ENCODE data around the gene IFRD2. TPM values are rescaled to one million over a fixed set of nuclear protein-coding genes. Genes with fewer than 3 reads are reported as not detected.
"Not testable (repeated sequence)": the region's sequence is repeated elsewhere in the genome, so short reads cannot be mapped to it uniquely, and the experiment has no call there.

The IFRD2 gene
- polyA plus RNA-seq, 4 donors, result 34.8 to 51.9 (median 48.5) TPM

- no peak for DNase-seq (ENCODE audit: low read depth in 4 of 4, low spot score in 2 of 4)
Measured at GRCh38 chr3:50286322-50287227, 5.7 kb downstream of the IFRD2 start.

DNA sequence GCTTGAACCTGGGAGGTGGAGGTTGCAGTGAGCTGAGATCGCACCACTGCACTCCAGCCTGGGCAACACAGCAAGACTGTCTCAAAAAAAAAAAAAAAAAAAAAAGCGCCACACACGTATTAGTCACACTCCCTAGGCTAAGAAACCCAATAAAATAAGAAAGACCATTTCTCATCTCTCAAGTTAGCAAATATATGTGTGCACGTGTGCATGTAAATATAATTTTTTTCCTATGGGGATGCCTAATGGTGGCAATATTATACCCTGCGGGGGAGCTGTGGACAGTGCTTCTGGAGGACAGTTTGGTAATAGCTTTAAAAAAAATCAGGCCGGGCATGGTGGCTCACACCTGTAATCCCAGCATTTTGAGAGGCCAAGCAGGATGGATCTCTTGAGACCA lies 8.1 kb downstream of the IFRD2 start:
- not testable (repeated sequence) for DNase-seq (ENCODE audit: low read depth in 4 of 4, low spot score in 2 of 4)

DNA sequence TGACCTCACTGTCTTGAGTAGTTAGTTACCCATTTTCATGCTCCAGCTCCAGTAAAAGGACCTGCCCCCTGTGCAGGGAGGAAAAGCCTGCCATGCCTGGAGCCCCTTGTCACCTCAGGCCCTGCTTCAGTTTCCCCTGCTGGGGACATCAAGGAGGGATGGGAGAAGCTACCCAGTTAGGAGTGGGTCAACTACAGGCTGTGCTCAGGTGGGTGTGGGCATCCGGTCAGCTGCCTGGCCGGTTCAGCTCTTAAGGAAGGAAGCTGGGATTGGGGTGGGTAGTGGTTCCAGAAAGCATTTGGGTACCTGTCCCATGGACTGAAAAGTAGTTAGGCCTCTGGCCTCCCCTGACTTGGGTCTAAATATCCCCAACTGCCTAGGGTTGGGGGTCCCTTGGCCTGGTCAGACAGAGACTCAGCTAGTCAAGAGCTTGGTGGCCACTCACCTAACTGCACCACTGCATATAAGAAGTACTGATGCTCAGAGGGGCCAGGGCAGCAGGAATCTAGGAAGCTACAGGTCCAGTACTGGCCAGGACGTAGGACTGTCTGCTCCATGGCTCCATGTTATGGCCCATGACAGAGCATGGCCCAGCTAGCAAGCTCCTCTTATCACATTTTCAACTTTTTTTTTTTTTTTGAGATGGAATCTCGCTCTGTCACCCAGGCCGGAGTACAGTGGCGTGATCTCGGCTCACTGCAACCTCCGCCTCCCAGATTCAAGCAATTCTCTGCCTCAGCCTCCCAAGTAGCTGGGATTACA lies 12.8 kb downstream of the IFRD2 start:
- DNase-seq (ENCODE audit: low read depth in 4 of 4, low spot score in 2 of 4), result no peak

GRCh38 chr3:50278880-50279224 lies 13.4 kb downstream of the IFRD2 start, which contains the start of gene LSMEM2:
TSS of gene LSMEM2 (plus strand) at chr3:50279087. CDS start at chr3:50279114, 27 bp downstream.
- no peak for DNase-seq (ENCODE audit: low read depth in 4 of 4, low spot score in 2 of 4)

DNA sequence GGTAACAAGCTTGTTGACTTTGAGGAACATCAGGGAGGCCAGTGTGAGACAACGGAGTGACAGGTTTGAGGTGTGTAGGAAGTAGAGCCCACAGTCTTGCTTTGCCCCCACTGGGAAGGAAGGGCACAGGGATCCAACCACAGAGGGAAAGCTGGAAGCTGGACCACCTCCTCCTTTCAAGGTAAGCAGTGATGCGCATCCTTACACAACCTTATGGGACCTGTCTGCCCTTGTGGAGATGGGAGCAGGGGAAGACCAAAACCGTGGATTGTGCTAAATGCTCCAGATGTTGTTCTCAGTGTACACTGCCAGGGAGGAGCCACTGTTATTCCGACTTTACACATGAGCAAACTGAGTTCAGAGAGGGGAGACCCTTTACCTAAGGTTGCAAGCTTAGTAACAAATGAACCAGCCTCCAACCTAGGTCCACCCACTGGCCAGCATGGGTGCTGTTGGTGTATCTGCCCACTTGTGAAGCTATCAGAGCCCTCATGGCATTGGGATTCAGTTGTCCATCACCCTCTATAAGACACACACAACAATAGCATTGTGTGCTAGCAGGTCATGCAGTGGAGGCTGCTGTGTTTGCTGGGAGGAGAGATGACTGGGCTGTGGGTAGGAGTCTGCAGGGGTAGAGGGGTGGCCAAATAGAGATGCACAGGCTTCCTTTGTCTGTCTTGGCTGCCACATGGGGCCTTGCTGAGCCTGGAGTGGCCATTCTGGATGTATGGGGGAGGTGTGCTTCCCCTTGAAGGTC lies 13.9 kb downstream of the IFRD2 start:
- DNase-seq (ENCODE audit: low read depth in 4 of 4, low spot score in 2 of 4), result no peak

DNA sequence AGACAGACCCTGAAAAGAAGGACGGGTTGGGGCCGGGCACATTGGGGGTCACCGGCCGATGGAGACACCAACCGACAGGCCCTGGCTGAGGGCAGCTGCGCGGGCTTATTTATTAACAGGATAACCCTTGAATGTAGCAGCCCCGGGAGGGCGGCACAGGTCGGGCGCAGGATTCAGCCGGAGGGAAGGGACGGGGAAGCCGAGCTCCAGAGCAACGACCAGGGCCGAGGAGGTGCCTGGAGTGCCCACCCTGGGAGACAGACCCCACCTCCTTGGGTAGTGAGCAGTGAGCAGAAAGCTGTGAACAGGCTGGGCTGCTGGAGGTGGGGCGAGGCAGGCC lies 15.5 kb downstream of the IFRD2 start:
- DNase-seq (ENCODE audit: low read depth in 4 of 4, low spot score in 2 of 4), result no peak

DNA sequence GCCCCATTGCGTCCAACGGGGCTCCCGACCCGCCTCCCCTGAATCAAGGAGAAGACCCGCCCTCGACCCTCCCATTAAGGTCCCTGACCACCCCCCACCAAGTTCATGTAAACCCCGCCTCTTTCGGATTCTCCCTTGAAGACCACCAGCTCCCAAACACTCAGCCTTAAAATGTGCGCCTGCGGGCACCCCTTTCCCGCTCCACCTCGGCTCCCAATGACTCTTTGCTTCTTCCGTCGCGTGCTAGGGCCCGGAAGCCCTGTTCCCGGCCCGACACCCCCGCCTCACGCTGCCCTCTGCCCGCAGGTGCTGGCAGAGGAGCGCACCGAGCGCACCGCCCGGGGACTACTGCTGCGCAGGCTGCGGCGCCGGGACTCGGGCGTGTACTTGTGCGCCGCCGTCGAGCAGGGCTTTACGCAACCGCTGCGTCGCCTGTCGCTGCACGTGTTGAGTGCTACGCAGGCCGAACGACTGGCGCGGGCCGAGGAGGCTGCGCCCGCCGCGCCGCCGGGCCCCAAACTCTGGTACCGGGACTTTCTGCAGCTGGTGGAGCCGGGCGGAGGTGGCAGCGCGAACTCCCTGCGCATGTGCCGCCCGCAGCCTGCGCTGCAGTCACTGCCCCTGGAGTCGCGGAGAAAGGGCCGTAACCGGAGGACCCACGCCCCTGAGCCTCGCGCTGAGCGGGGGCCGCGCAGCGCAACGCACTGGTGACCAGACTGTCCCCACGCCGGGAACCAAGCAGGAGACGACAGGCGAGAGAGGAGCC lies 16.1 kb downstream of the IFRD2 start:
- no peak for DNase-seq (ENCODE audit: low read depth in 4 of 4, low spot score in 2 of 4)

- no peak for DNase-seq (ENCODE audit: low read depth in 4 of 4, low spot score in 2 of 4)
Measured at GRCh38 chr3:50275141-50275995, 16.9 kb downstream of the IFRD2 start.

GRCh38 chr3:50274371-50275104 lies 17.7 kb downstream of the IFRD2 start:
- no peak for DNase-seq (ENCODE audit: low read depth in 4 of 4, low spot score in 2 of 4)

GRCh38 chr3:50273689-50274065 lies 18.6 kb downstream of the IFRD2 start:
- DNase-seq (ENCODE audit: low read depth in 4 of 4, low spot score in 2 of 4), result no peak

GRCh38 chr3:50272911-50273688 lies 19.1 kb downstream of the IFRD2 start:
- peak; percentile 68 to 81 (median 78) for DNase-seq (ENCODE audit: low read depth in 4 of 4, low spot score in 2 of 4)

GRCh38 chr3:50272538-50272910 lies 19.7 kb downstream of the IFRD2 start:
- not testable (repeated sequence) for DNase-seq (ENCODE audit: low read depth in 4 of 4, low spot score in 2 of 4)

DNA sequence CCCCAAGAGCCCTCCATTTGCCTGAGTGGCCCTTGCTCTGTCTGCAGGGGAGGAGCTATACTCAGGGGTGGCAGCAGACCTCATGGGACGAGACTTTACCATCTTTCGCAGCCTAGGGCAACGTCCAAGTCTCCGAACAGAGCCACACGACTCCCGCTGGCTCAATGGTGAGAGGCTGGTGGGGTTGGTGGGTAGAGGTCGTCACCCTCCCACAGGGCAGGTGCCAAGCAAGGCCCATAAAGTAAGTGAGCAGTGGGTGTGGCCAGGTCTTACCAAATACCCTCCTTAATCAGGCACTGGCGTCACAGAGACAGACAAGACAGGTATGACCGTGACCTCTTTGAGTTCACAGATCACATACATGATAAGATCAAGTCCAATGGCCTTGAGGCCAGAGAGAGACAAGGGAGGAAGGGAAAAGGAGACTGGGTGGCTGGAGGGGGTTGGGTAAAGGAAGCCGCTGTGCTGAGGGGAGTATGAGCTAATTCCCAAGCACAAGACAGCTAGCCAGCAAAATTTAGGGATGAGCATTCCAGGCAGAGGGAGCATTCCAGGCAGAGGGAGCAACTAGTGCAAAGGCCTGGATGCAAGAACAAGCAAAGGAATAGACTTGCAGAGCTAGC lies 20.8 kb downstream of the IFRD2 start:
- DNase-seq (ENCODE audit: low read depth in 4 of 4, low spot score in 2 of 4), result no peak

- no peak for DNase-seq (ENCODE audit: low read depth in 4 of 4, low spot score in 2 of 4)
Measured at GRCh38 chr3:50270422-50271224, 21.6 kb downstream of the IFRD2 start.

- no peak for DNase-seq (ENCODE audit: low read depth in 4 of 4, low spot score in 2 of 4)
Measured at GRCh38 chr3:50269977-50270413, 22.2 kb downstream of the IFRD2 start.

- DNase-seq (ENCODE audit: low read depth in 4 of 4, low spot score in 2 of 4), result no peak
Measured at GRCh38 chr3:50269460-50269859, 22.8 kb downstream of the IFRD2 start.
